GM18498 (cell line): Measurements from ENCODE around the gene PTPN6.
"Not testable (repeated sequence)": the region's sequence is repeated elsewhere in the genome, so short reads cannot be mapped to it uniquely, and the experiment has no call there.

Experiments used
- ATAC-seq: cut with Tn5 transposase; IDR thresholded peaks from one replicate; pipeline ENCODE4 v1.9.1; 2021; ENCODE audit warnings: mild to moderate bottlenecking, moderate library complexity; ENCODE audit not compliant: unreplicated experiment

The PTPN6 gene

DNA sequence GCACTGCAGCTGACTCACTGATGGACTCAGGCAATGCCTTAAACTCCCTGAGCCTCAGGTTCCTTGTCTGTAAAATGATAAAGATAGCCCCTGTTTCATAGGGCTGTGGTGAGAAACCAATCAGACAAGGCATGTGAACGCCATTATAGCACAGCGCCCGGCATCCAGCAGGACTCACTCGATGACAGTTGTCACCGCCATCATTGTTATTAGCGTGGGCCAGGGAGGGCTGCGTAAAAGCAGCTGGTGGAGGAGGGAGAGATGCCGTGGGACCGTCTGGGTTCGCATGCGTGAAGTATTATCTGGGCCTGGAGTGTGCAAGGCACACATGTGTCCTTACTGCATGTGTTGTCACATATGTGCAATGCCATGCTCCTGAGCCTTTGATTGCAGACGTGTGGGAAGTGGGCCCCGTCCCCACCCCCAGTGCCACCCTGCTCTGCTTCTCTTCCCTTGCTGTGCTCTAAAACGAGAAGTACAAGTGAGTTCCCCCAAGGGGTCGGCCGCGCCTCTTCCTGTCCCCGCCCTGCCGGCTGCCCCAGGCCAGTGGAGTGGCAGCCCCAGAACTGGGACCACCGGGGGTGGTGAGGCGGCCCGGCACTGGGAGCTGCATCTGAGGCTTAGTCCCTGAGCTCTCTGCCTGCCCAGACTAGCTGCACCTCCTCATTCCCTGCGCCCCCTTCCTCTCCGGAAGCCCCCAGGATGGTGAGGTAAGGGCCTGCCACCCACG is at the start of gene PTPN6:
PTPN6 (plus strand) TSS at position 546 of the 730 bp plus-strand sequence; CDS start at position 703, 157 bp downstream.
- peak; percentile 27 for ATAC-seq

- ATAC-seq, result no peak
Observed at GRCh38 chr12:6902448-6902847, 48.7 kb upstream of the PTPN6 start.

GRCh38 chr12:6903722-6904121 is 47.4 kb upstream of the PTPN6 start:
- no peak for ATAC-seq

DNA sequence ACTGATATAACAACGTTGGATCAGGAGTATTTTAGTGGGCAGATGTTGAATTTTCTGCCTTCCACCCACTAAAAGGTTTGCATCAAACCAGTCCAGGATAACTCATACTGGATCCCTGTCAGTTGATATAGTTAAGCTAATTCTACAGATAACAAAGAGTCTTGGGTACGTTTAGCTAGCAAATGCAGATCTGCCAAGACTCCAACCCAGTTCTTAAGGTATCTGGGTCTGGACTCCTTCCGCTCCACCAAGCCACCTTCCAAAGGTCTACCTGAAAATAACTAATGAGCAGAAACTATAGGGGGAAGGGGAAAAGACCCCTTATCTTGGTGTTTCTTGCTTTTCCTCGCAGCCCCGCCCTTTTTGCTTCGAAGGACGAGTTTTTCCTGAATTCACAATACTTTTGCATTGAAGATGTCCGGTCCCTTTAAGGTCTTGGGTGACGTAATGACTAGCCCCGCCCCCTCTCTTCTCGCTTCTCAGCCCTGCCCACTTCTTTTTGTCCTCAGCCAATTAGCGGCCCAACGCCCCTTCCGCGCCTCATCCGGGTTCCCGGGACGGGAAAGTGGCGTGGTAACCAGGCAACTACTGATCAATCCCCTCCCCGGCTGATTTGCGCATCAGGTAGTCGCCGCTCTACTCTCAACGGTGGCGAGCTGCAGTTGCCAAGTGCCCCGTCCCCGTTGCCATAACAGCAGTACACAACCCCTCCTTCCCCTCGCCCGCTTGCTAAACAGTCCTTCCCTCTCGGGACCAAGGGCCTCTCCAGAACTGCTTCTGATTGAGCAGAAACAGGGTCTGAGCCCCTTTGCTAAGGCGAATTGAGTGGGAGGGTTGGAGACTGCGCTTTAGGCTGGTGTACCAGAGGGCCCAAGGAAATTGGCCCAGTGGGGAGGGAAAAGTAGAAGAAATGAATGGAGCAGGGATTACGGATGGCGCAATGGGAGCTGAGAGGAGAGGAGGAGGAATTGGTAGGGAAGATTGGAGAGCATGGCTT is 46.6 kb upstream of the PTPN6 start, which contains the start of gene LRRC23:
LRRC23 (plus strand) TSS at position 543 of the 997 bp plus-strand sequence. CDS start 812 bp downstream, outside the sequence.
- ATAC-seq, result peak; percentile 95

- ATAC-seq, result no peak
Observed at GRCh38 chr12:6905414-6906040, 45.6 kb upstream of the PTPN6 start.

- not testable (repeated sequence) for ATAC-seq
Observed at GRCh38 chr12:6908141-6908540, 43.0 kb upstream of the PTPN6 start.

- ATAC-seq, result no peak
Observed at GRCh38 chr12:6909421-6910145, 41.6 kb upstream of the PTPN6 start.

GRCh38 chr12:6912164-6912935 is 38.8 kb upstream of the PTPN6 start:
- ATAC-seq, result no peak

GRCh38 chr12:6914246-6914946 is 36.8 kb upstream of the PTPN6 start, which contains the start of gene ENO2:
ENO2 (plus strand) TSS chr12:6914580; CDS start chr12:6915833, 1,253 bp downstream.
- peak; percentile 75 for ATAC-seq

DNA sequence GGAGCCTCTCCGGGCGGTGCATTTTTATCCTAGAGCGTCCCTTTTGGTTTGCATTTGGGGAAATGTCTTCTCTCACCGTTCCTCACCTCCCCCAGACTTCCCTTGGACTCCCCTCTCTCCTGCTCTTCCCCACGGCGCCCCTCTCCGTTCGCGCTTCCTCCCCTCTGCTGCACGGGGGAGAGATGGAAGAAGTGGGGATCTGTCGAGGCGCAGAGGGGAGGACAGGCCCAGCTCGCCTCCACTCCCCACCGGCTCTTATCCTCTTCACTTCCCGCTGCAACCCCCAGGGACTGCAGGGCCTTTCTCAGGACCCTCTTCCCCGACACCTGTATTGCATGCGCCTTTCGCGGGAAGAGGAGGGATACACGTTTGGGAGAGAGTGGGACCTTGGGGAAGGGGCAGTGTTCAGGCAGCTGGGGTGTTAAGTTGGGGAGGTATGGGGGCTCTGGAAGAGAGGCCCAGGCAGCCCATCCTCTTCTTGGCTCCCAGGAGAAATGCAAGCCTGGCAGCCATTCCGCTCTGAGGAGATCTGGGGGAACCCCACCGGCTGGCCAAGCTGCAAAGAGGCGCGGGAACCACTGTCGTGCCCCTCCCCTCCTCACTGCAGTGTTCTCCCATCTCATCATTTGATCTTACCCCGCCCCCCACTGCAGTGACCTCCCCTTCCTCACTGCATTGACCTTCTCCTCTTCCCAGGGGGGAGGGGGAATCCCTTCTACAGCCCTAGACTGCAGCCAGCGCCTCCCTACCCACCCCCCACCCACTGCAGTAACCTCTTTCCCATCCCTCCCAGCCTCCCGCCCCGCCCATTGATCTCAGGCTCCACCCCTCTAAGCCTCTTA is 36.0 kb upstream of the PTPN6 start:
- no peak for ATAC-seq

GRCh38 chr12:6915789-6916285 is 35.3 kb upstream of the PTPN6 start:
- ATAC-seq, result no peak

DNA sequence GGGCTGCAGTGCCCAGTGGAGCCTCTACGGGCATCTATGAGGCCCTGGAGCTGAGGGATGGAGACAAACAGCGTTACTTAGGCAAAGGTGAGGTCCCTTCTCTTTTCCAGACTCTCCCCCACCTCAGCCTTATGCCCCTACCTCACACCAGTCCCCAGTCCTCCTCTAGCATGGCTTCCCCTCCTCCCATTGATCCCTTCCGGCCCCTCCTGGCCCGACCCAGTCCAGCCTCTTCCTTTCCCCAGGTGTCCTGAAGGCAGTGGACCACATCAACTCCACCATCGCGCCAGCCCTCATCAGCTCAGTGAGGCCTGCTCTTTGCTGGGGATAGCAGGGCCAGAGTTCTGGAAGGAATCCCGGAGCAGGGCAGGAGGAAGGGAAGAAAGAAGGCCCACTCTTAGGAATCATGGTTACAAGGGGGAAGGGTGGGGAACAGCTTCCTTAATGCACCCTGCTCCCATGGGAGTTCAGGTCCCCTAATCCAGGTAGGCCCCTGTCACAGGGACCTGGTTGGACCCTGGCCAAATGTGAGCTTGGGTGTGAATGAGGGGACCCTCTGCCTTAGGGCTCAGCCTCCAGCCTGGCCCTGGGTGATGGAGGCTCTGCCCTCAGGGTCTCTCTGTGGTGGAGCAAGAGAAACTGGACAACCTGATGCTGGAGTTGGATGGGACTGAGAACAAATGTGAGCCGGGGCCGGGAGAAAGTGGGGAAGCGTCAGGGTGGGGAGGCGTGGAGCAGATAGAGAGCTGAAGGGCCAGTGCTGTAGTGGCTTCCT is 34.5 kb upstream of the PTPN6 start:
- ATAC-seq, result no peak

DNA sequence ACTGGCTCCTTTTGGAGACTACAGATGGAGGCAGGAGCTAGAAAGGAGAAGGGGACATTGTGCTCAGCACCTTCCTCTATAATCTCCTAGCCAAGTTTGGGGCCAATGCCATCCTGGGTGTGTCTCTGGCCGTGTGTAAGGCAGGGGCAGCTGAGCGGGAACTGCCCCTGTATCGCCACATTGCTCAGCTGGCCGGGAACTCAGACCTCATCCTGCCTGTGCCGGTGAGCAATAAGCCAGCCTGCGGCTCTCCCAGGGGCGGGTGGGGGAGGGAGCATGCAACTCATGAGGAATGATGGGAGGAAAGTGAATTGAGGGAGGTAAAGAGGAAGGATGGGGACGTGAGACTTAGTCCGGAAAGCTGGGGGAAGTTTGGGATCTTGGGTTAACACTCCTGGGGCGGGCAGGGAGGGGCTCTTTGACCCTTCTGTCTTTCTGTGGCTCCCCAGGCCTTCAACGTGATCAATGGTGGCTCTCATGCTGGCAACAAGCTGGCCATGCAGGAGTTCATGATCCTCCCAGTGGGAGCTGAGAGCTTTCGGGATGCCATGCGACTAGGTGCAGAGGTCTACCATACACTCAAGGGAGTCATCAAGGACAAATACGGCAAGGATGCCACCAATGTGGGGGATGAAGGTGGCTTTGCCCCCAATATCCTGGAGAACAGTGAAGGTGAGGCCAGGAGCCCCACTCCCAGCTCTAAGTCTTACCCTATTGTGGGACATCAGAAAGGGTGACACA is 33.5 kb upstream of the PTPN6 start:
- ATAC-seq, result no peak

- ATAC-seq, result no peak
Observed at GRCh38 chr12:6919588-6919987, 31.6 kb upstream of the PTPN6 start.

GRCh38 chr12:6921539-6921938 is 29.6 kb upstream of the PTPN6 start:
- no peak for ATAC-seq
